Left lung (tissue), 10 donors: ENCODE results near the gene MIS18A. TPM values are rescaled to one million over a fixed set of nuclear protein-coding genes. Genes with fewer than 3 reads are reported as not detected.

Experiments used
- ATAC-seq: fragments of 200-7000 bp; cut with Tn5 transposase; one replicate; pipeline ENCODE4 v1.9.1; 2020; ENCODE audit warnings: moderate library complexity
- DNase-seq, 4 donors: peaks; one replicate each; pipeline ENCODE4 v3.0.0-alpha.2; 2013 to 2020
- H3K27ac ChIP-seq, 2 donors: fragments of 200-600 bp; sonication (generic) in 1 of 2; one replicate each; pipeline versions ENCODE4 v1.5.0 to v1.8.0; 2020 to 2021
- H3K27me3 ChIP-seq, 2 donors: fragments of 200-600 bp; sonication (generic) in 1 of 2; one replicate each; pipeline versions ENCODE4 v1.5.0 to v1.8.0; 2020 to 2021
- H3K36me3 ChIP-seq, 2 donors: fragments of 200-600 bp; sonication (generic) in 1 of 2; one replicate each; pipeline versions ENCODE4 v1.5.0 to v1.8.0; 2020 to 2021
- H3K4me1 ChIP-seq, 2 donors: fragments of 200-600 bp; one replicate each; pipeline ENCODE4 v1.8.0; 2021
- H3K4me3 ChIP-seq, 2 donors: fragments of 200-600 bp; sonication (generic) in 1 of 2; one replicate each; pipeline versions ENCODE4 v1.5.0 to v1.8.0; 2020 to 2021; ENCODE audit warnings: mild to moderate bottlenecking in 1 of 2
- H3K9me3 ChIP-seq, 2 donors: fragments of 200-600 bp; sonication (generic) in 1 of 2; one replicate each; pipeline versions ENCODE4 v1.5.0 to v1.8.0; 2020 to 2021
- CTCF ChIP-seq, 2 donors: fragments of 200-600 bp; sonication (generic) in 1 of 2; IDR thresholded peaks; one replicate each; pipeline versions ENCODE4 v1.5.0 to v1.8.0; 2021; ENCODE audit warnings: antibody characterized with exemption in 2 of 2
- intact Hi-C, 2 donors: fragments of 100-400 bp; cut with DNase I; formaldehyde crosslinking; loops; one replicate each; pipeline versions ENCODE4 v1.11.2 to v1.14.2; 2022
- polyA plus RNA-seq, 6 donors: library from polyadenylated mRNA; unstranded; fragments of 120-200 nt; gene quantifications; one replicate each; pipeline ENCODE4 v1.2.1, GENCODE V29; 2013; ENCODE audit not compliant: insufficient read length in 6 of 6
- total RNA-seq, 2 donors: library from RNA; stranded (reverse); fragmentation: NEBNext Ultra II Directional; extraction: Animal tissue kit (Norgen Biotek cat#: 25700); gene quantifications; one replicate each; pipeline ENCODE4 v1.2.1, GENCODE V29; 2021
- donor health status: DM: no; HTN: yes; CAD: no.
- donor health status: DM: no; HTN: no; CAD: no.

Gene MIS18A
- total and polyA plus RNA-seq, 8 donors, result 7.0 to 24.0 (median 20.0) TPM

GRCh38 chr21:32307706-32308105 lies 28.9 kb upstream of the MIS18A start:
- no peak for TF ChIP-seq CTCF (IDR thresholded peaks at IDR 0.05)
- intact Hi-C loops, result no loop called here

GRCh38 chr21:32306021-32306780 lies 27.4 kb upstream of the MIS18A start:
- Histone ChIP-seq H3K4me1 (no peaks in the 10 kb centered on the region), H3K4me3 (no peak overlapping the region), H3K36me3 (peaks cover 0 to 15% of the 10 kb centered on the region in 2 donors), H3K27me3 (no peaks in the 10 kb centered on the region), H3K27ac (no peak overlapping the region), H3K9me3 (no peaks in the 10 kb centered on the region)
- ATAC-seq (no peak), DNase-seq (no peak)
- intact Hi-C loops, result no loop called here
- no peak for TF ChIP-seq CTCF (IDR thresholded peaks at IDR 0.05)

More at GRCh38 chr21:32307706-32308105, 28.9 kb upstream of the MIS18A start:
- Histone ChIP-seq H3K9me3 (no peaks in the 10 kb centered on the region), H3K4me3 (no peak overlapping the region), H3K36me3 (peaks cover 0 to 30% of the 10 kb centered on the region in 2 donors), H3K4me1 (no peaks in the 10 kb centered on the region), H3K27ac (no peak overlapping the region), H3K27me3 (no peaks in the 10 kb centered on the region)
- DNase-seq, result no peak
- ATAC-seq, result no peak

GRCh38 chr21:32304998-32305397 lies 26.1 kb upstream of the MIS18A start:
- Histone ChIP-seq H3K27me3 (no peaks in the 10 kb centered on the region), H3K27ac (no peak overlapping the region), H3K4me1 (no peaks in the 10 kb centered on the region), H3K9me3 (no peaks in the 10 kb centered on the region), H3K4me3 (no peak overlapping the region), H3K36me3 (peaks cover 0 to 10% of the 10 kb centered on the region in 2 donors)
- ATAC-seq (no peak), DNase-seq (no peak)
- no peak for TF ChIP-seq CTCF (IDR thresholded peaks at IDR 0.05)
- intact Hi-C loops, result no loop called here

- no peak for DNase-seq
- Histone ChIP-seq H3K36me3 (peaks cover 0 to 5% of the 10 kb centered on the region in 2 donors), H3K4me3 (no peak overlapping the region), H3K4me1 (no peaks in the 10 kb centered on the region), H3K27ac (no peak overlapping the region), H3K9me3 (no peaks in the 10 kb centered on the region), H3K27me3 (no peaks in the 10 kb centered on the region)
- ATAC-seq, result no peak
- intact Hi-C loops, result no loop called here
- TF ChIP-seq CTCF (IDR thresholded peaks at IDR 0.05), result no peak
Measured at GRCh38 chr21:32303385-32303784, 24.5 kb upstream of the MIS18A start.

GRCh38 chr21:32302560-32302959 lies 23.7 kb upstream of the MIS18A start:
- no peaks in the 10 kb centered on the region for H3K36me3 ChIP-seq
- no peaks in the 10 kb centered on the region for H3K9me3 ChIP-seq
- ATAC-seq (no peak), DNase-seq (no peak)
- H3K4me1 ChIP-seq, result no peaks in the 10 kb centered on the region
- TF ChIP-seq CTCF (IDR thresholded peaks at IDR 0.05), result no peak
- intact Hi-C loops, result no loop called here
- H3K27me3 ChIP-seq, result no peaks in the 10 kb centered on the region
- no peak overlapping the region for H3K4me3 ChIP-seq
- H3K27ac ChIP-seq, result no peak overlapping the region
